Heart left ventricle (tissue), 16 donors: ENCODE data around the gene ASIC3. TPM values are rescaled to one million over a fixed set of nuclear protein-coding genes. Genes with fewer than 3 reads are reported as not detected.

ENCODE experiments used
- ATAC-seq, 4 donors: fragments of 200-7000 bp; cut with Tn5 transposase; one replicate each; pipeline ENCODE4 v1.9.1; 2020 to 2022; ENCODE audit warnings: moderate library complexity in 4 of 4, mild to moderate bottlenecking in 3 of 4, moderate number of reproducible peaks in 1 of 4
- DNase-seq, 5 donors: peaks; one replicate each; pipeline ENCODE4 v3.0.0-alpha.2; 2020
- H3K27ac ChIP-seq, 12 donors: fragments of 200-600 bp; sonication (generic) in 4 of 12; one replicate each; pipeline versions ENCODE4 v1.5.0 to v1.8.0; 2016 to 2022; ENCODE audit warnings: mild to moderate bottlenecking in 2 of 12
- H3K27me3 ChIP-seq, 9 donors: fragments of 200-600 bp; sonication (generic) in 2 of 9; one replicate each; pipeline versions ENCODE4 v1.5.1 to v1.8.0; 2016 to 2022; ENCODE audit warnings: mild to moderate bottlenecking in 3 of 9
- H3K36me3 ChIP-seq, 9 donors: fragments of 200-600 bp; sonication (generic) in 2 of 9; one replicate each; pipeline versions ENCODE4 v1.5.0 to v1.8.0; 2018 to 2022; ENCODE audit warnings: mild to moderate bottlenecking in 2 of 9
- H3K4me1 ChIP-seq, 12 donors: fragments of 200-600 bp; sonication (generic) in 4 of 12; one replicate each; pipeline versions ENCODE4 v1.5.0 to v1.8.0; 2016 to 2022; ENCODE audit warnings: mild to moderate bottlenecking in 3 of 12
- H3K4me3 ChIP-seq, 12 donors: fragments of 200-600 bp; sonication (generic) in 4 of 12; one replicate each; pipeline versions ENCODE4 v1.5.0 to v1.8.0; 2017 to 2022; ENCODE audit warnings: mild to moderate bottlenecking in 9 of 12, moderate library complexity in 4 of 12
- H3K9me3 ChIP-seq, 12 donors: fragments of 200-600 bp; sonication (generic) in 4 of 12; one replicate each; pipeline versions ENCODE4 v1.5.0 to v1.8.0; 2016 to 2022; ENCODE audit warnings: mild to moderate bottlenecking in 1 of 12
- CTCF ChIP-seq, 12 donors: fragments of 200-600 bp; sonication (generic) in 4 of 12; IDR thresholded peaks; one replicate each; pipeline versions ENCODE4 v1.5.0 to v1.8.0; 2018 to 2022; ENCODE audit warnings: antibody characterized with exemption in 12 of 12, mild to moderate bottlenecking in 5 of 12
- POLR2A ChIP-seq, 2 donors: fragments of 450-650 bp; IDR thresholded peaks; one replicate each; pipeline ENCODE4 v1.6.1; 2017; ENCODE audit warnings: antibody characterized with exemption in 2 of 2, mild to moderate bottlenecking in 2 of 2, moderate library complexity in 2 of 2
- WGBS, 4 donors: extraction: QIAGEN DNeasy Blood & Tissue Kit in 2 of 4; methylation state at CpG; one replicate each; pipeline versions ENCODE4 v1.1.5 to v1.1.7; 2013 to 2018; 5-methylcytosine and 5-hydroxymethylcytosine counted together
- intact Hi-C, 10 donors: fragments of 100-400 bp; cut with DNase I; formaldehyde crosslinking; loops; one replicate each; pipeline versions ENCODE4 v1.11.1 to v1.14.2; 2022
- polyA plus RNA-seq, 2 donors: library from polyadenylated mRNA; stranded (reverse); fragments of 200-250 nt; gene quantifications; one replicate each; pipeline ENCODE4 v1.2.3, GENCODE V29; 2013
- total RNA-seq, 9 donors: library from RNA; depleted of rRNA in 2 of 9; stranded (reverse); fragments of >200 nt in 2 of 9; fragmentation: NEBNext Ultra II Directional in 3 of 9; extraction: Animal tissue kit (Norgen Biotek cat#: 25700) in 3 of 9; gene quantifications; one replicate each; pipeline versions ENCODE4 v1.1.0 to v1.2.4, GENCODE V29; 2016 to 2023
- donor health status: ischemic (EF 13 %, LVEDD 7.1; RV severe dilation, severe dysfunction).
- donor health status: healthy with polysubstance abuse.
- donor health status: DM: no; HTN: yes; CAD: no.
- donor health status: DM: no; HTN: no; CAD: no.
- donor health status: ischemic (EF 25% LVEDD 6.9; RV normal size, moderate dysfunction).
- donor health status: ischemic (EF 25% LVEDD 5.7; RV mildly dilated, moderate dysfunction).
- donor health status: healthy.
- donor health status: DM: yes; HTN: yes; CAD: no.
- donor health status: ischemic (EF 35%, LVEDD 5.7; RV mildly dilated, moderate dysfunction).
- donor health status: nonischemic (EF 11% LVEDD 7.7; RV severe dilation, severe dysfunction).
- donor health status: DM: yes; HTN: yes; CAD: no.
- donor health status: PGD.
- donor health status: ischemic (EF 29% LVEDD 5.4; RV normal size, mild dysfunction).
- donor health status: nonischemic (EF 23%, LVEDD 6.1; RV moderate dilation, normal function).

The ASIC3 gene
- total and polyA plus RNA-seq, 11 donors, result 2.7 to 12.9 (median 4.8) TPM

DNA sequence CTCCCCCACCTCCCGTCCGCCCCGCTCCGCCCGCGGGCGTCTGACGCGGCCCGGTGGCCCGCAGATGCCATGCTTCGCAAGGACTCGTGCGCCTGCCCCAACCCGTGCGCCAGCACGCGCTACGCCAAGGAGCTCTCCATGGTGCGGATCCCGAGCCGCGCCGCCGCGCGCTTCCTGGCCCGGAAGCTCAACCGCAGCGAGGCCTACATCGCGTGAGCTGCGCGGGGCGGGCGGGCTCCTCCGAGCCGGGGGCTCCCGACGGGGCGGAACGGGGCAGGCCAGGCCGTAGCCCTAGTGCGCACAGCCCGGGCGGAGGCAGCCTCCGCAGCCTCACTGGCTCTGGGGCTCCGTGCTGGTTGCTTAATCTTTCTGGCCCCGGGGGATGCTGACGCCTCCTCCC lies 2.8 kb downstream of the ASIC3 start:
- H3K4me3 ChIP-seq, result peak overlapping the region in 7 of 12 donors; percentile 4 to 34 (median 29)
- H3K27ac ChIP-seq, result no peak overlapping the region
- peak in 3 of 4 donors; percentile 51 to 78 (median 69) for ATAC-seq
- peaks cover 0 to 3% (median 0%) of the 10 kb centered on the region in 9 donors for H3K27me3 ChIP-seq
- peak; percentile 55 to 84 (median 67) for DNase-seq
- H3K9me3 ChIP-seq, result no peaks in the 10 kb centered on the region
- peaks cover 0 to 23% (median 9%) of the 10 kb centered on the region in 12 donors for H3K4me1 ChIP-seq
- whole genome bisulfite sequencing, 4 donors, result 2 to 7% (median 3%) methylated on average over 38 to 50 of the region's 50 CpGs
- intact Hi-C loops, result loop anchor here in 1 of 10 donors (10.0 kb wide), 1 partner anchor 174 kb away; the partner anchor contains the start of gene ABCF2
- TF ChIP-seq POLR2A (IDR thresholded peaks at IDR 0.05) (no peak), CTCF (IDR thresholded peaks at IDR 0.05) (no peak)
- peaks cover 0 to 2% (median 0%) of the 10 kb centered on the region in 9 donors for H3K36me3 ChIP-seq

DNA sequence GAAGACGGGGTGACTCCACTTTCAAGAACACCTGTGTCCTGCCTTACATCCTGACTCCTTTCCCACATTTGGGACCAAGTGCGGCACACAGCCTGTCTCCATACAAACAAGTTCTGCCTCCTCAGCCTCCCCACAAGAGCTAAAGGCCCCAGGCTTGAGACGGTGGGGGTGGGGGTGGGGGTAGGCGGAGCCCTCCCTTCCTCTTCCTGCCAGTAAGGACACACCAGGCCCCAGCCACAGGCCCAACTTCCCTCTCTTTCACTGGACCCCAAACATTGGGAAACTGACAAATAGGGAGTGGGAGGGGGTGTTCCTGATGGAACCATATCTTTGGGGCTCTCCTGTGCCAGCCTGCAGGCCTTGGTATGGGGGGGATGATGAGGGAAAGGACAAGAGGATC lies 4.8 kb downstream of the ASIC3 start:
- H3K36me3 ChIP-seq, result no peaks in the 10 kb centered on the region
- H3K27ac ChIP-seq, result no peak overlapping the region
- H3K9me3 ChIP-seq, result no peaks in the 10 kb centered on the region
- peaks cover 0 to 32% (median 14%) of the 10 kb centered on the region in 12 donors for H3K4me1 ChIP-seq
- no peak overlapping the region for H3K4me3 ChIP-seq
- DNase-seq (no peak), ATAC-seq (no peak)
- intact Hi-C loops, result loop anchor here in 1 of 10 donors (10.0 kb wide), 1 partner anchor 172 kb away; the partner anchor contains the start of gene ABCF2
- TF ChIP-seq CTCF (IDR thresholded peaks at IDR 0.05) (no peak), POLR2A (IDR thresholded peaks at IDR 0.05) (no peak)
- H3K27me3 ChIP-seq, result peaks cover 0 to 3% (median 0%) of the 10 kb centered on the region in 9 donors
- 58 to 76% (median 70%) methylated on average over 4 of the region's 4 CpGs for WGBS, 4 donors

- whole genome bisulfite sequencing, 4 donors, result 90 to 98% (median 93%) methylated on average over 7 to 8 of the region's 8 CpGs
- no peaks in the 10 kb centered on the region for H3K36me3 ChIP-seq
- no peak for TF ChIP-seq CTCF (IDR thresholded peaks at IDR 0.05)
- TF ChIP-seq POLR2A (IDR thresholded peaks at IDR 0.05), result no peak
- intact Hi-C loops, result loop anchor here in 1 of 10 donors (10.0 kb wide), 1 partner anchor 171 kb away; the partner anchor contains the start of gene ABCF2
- no peak overlapping the region for H3K27ac ChIP-seq
- H3K4me1 ChIP-seq, result peaks cover 0 to 39% (median 18%) of the 10 kb centered on the region in 12 donors
- ATAC-seq (no peak), DNase-seq (no peak)
- no peak overlapping the region for H3K4me3 ChIP-seq
- no peaks in the 10 kb centered on the region for H3K9me3 ChIP-seq
- H3K27me3 ChIP-seq, result peaks cover 0 to 3% (median 0%) of the 10 kb centered on the region in 9 donors
Measured at GRCh38 chr7:151053751-151054150, 5.4 kb downstream of the ASIC3 start.

- intact Hi-C loops, result loop anchor here in 1 of 10 donors (2.0 to 10.0 kb wide), 3 partner anchors 21 to 1344 kb away; partner anchors contain the start of gene ABCF2
- H3K4me1 ChIP-seq, result peaks cover 4 to 49% (median 31%) of the 10 kb centered on the region in 12 donors
- no peaks in the 10 kb centered on the region for H3K9me3 ChIP-seq
- DNase-seq (no peak), ATAC-seq (no peak)
- H3K4me3 ChIP-seq, result no peak overlapping the region
- no peaks in the 10 kb centered on the region for H3K27me3 ChIP-seq
- H3K27ac ChIP-seq, result no peak overlapping the region
- no peaks in the 10 kb centered on the region for H3K36me3 ChIP-seq
- TF ChIP-seq CTCF (IDR thresholded peaks at IDR 0.05) (no peak), POLR2A (IDR thresholded peaks at IDR 0.05) (no peak)
- WGBS, 4 donors, result 90 to 94% (median 93%) methylated on average over 6 of the region's 6 CpGs
Measured at GRCh38 chr7:151056283-151056665, 7.9 kb downstream of the ASIC3 start.
